C4-2B (cell line): ENCODE data around the gene UNKL.

Experiments
- CTCF ChIP-seq: fragments of 450-650 bp; conservative IDR thresholded peaks from 2 replicates; pipeline ENCODE4 v1.5.1; 2017; ENCODE audit warnings: mild to moderate bottlenecking
- ZFX ChIP-seq: fragments of 450-650 bp; IDR thresholded peaks from 2 replicates; pipeline ENCODE4 v1.6.1; 2017

- TF ChIP-seq CTCF (no peak), ZFX (no peak)
Observed at GRCh38 chr16:1345651-1346421, 68.7 kb downstream of the UNKL start.
